Neural cell (in vitro differentiated cells): ENCODE results near the gene SULF2. TPM values are rescaled to one million over a fixed set of nuclear protein-coding genes. Genes with fewer than 3 reads are reported as not detected.

ENCODE experiments used
- H2AFZ ChIP-seq: fragments of 200-600, 300-800 bp; sonication (generic), shearing (Covaris generic); 2 replicates; pipeline ENCODE4 v1.6.0; 2014; ENCODE audit warnings: low read depth, mild to moderate bottlenecking, antibody characterized with exemption, low read length, moderate library complexity
- H3F3A ChIP-seq: fragments of 200-600 bp; shearing (Covaris generic); 2 replicates; pipeline ENCODE4 v1.6.1; 2016; ENCODE audit warnings: mild to moderate bottlenecking, moderate library complexity, mixed read lengths, antibody characterized with exemption, low read length; ENCODE audit not compliant: insufficient read depth, poor library complexity, severe bottlenecking
- H3K27ac ChIP-seq: fragments of 200-600, 300-800 bp; sonication (generic), shearing (Covaris generic); 2 replicates; pipeline ENCODE4 v1.5.1; 2014; ENCODE audit warnings: mild to moderate bottlenecking, low read length, moderate library complexity
- H3K27me3 ChIP-seq: fragments of 300-800, 200-600 bp; sonication (generic), shearing (Covaris generic); 2 replicates; pipeline ENCODE4 v1.6.0; 2014; ENCODE audit warnings: mild to moderate bottlenecking, low read depth, low read length, moderate library complexity; ENCODE audit not compliant: insufficient read depth
- H3K36me3 ChIP-seq: fragments of 300-800, 200-600 bp; sonication (generic), shearing (Covaris generic); 2 replicates; pipeline ENCODE4 v1.5.1; 2014; ENCODE audit warnings: mild to moderate bottlenecking, antibody characterized with exemption, low read length, moderate library complexity; ENCODE audit not compliant: insufficient read depth
- H3K4me2 ChIP-seq: fragments of 300-800, 200-600 bp; sonication (generic), shearing (Covaris generic); 2 replicates; pipeline ENCODE4 v1.6.0; 2014; ENCODE audit warnings: mild to moderate bottlenecking, low read length
- H3K4me3 ChIP-seq: fragments of 300-800, 200-600 bp; sonication (generic), shearing (Covaris generic); 2 replicates; pipeline ENCODE4 v1.5.1; 2014; ENCODE audit warnings: mild to moderate bottlenecking, low read length, moderate library complexity
- H3K79me2 ChIP-seq: fragments of 200-600 bp; shearing (Covaris generic); replicated peaks from 2 replicates; pipeline ENCODE4 v1.6.0; 2014; ENCODE audit warnings: mild to moderate bottlenecking, low read length, moderate library complexity; ENCODE audit not compliant: insufficient read depth
- H3K9ac ChIP-seq: fragments of 300-800, 200-600 bp; sonication (generic), shearing (Covaris generic); 2 replicates; pipeline ENCODE4 v1.6.1; 2016; ENCODE audit warnings: mild to moderate bottlenecking, low read length, mixed read lengths
- H3K9me2 ChIP-seq: fragments of 200-600 bp; shearing (Covaris generic); 2 replicates; pipeline ENCODE4 v1.6.1; 2016; ENCODE audit warnings: mild to moderate bottlenecking, low read length, mixed read lengths; ENCODE audit not compliant: insufficient read depth
- H3K9me3 ChIP-seq: fragments of 200-600, 300-800 bp; sonication (generic), shearing (Covaris generic); 2 replicates; pipeline ENCODE4 v1.6.1; 2016; ENCODE audit warnings: mild to moderate bottlenecking, mixed run types, low read length, moderate library complexity, mixed read lengths
- H4K20me1 ChIP-seq: fragments of 200-600 bp; shearing (Covaris generic); 2 replicates; pipeline ENCODE4 v1.6.1; 2016; ENCODE audit warnings: mild to moderate bottlenecking, mixed run types; ENCODE audit not compliant: insufficient read depth
- EP300 ChIP-seq: fragments of 450-650 bp; conservative IDR thresholded peaks from 2 replicates; pipeline ENCODE4 v1.6.1; 2014; ENCODE audit warnings: antibody characterized with exemption, mild to moderate bottlenecking, moderate library complexity; ENCODE audit not compliant: poor library complexity, severe bottlenecking
- EZH2 ChIP-seq: fragments of 200-600, 300-800 bp; shearing (Covaris generic), sonication (generic); IDR thresholded peaks from 2 replicates; pipeline ENCODE4 v1.6.1; 2014; ENCODE audit warnings: antibody characterized with exemption, low read length, borderline replicate concordance, mild to moderate bottlenecking; ENCODE audit not compliant: insufficient read depth, poor library complexity, severe bottlenecking
- MXI1 ChIP-seq: fragments of 450-650 bp; conservative IDR thresholded peaks from 2 replicates; pipeline ENCODE4 v1.6.1; 2014; ENCODE audit warnings: antibody characterized with exemption, mild to moderate bottlenecking; ENCODE audit not compliant: poor library complexity, severe bottlenecking
- POLR2AphosphoS5 ChIP-seq: IDR thresholded peaks from 2 replicates; pipeline ENCODE4 v1.6.1; 2012
- RAD21 ChIP-seq: fragments of 450-650 bp; conservative IDR thresholded peaks from 2 replicates; pipeline ENCODE4 v1.6.1; 2014; ENCODE audit warnings: antibody characterized with exemption, mild to moderate bottlenecking, moderate library complexity
- REST ChIP-seq: IDR thresholded peaks from 2 replicates; pipeline ENCODE4 v1.6.1; 2012; ENCODE audit warnings: borderline replicate concordance
- SMC3 ChIP-seq: fragments of 450-650 bp; conservative IDR thresholded peaks from 2 replicates; pipeline ENCODE4 v1.6.1; 2014; ENCODE audit warnings: antibody characterized with exemption, mild to moderate bottlenecking, moderate library complexity; ENCODE audit not compliant: poor library complexity
- TAF1 ChIP-seq: IDR thresholded peaks from 2 replicates; pipeline ENCODE4 v1.6.1; 2012; ENCODE audit warnings: low read depth
- polyA plus RNA-seq: library from polyadenylated mRNA; depleted of rRNA; stranded (reverse); fragments of >200 nt; gene quantifications from 2 replicates; pipeline ENCODE4 v1.2.3, GENCODE V29; 2014
- TF ChIP-seq, protein P1 (sequence below): fragments of 450-650 bp; IDR thresholded peaks from 2 replicates; pipeline ENCODE4 v1.5.1; 2014; ENCODE audit warnings: antibody characterized with exemption, mild to moderate bottlenecking, moderate library complexity; ENCODE audit not compliant: poor library complexity, severe bottlenecking

Gene SULF2
- polyA plus RNA-seq, 1 donor from 2014 or later = 30.0 TPM

- no peak for TF ChIP-seq MXI1
- H3K79me2 ChIP-seq = no peaks in the 10 kb centered on the region
- no peaks in the 10 kb centered on the region for H3K27me3 ChIP-seq
- no peaks in the 10 kb centered on the region for H3F3A ChIP-seq
- no peak overlapping the region for H3K4me2 ChIP-seq
- H3K27ac ChIP-seq = no peak overlapping the region
- H3K9me2 ChIP-seq = no peaks in the 10 kb centered on the region
- H3K9ac ChIP-seq = no peak overlapping the region
- no peak overlapping the region for H2AFZ ChIP-seq
- H4K20me1 ChIP-seq = no peaks in the 10 kb centered on the region
- H3K4me3 ChIP-seq = no peak overlapping the region
- no peaks in the 10 kb centered on the region for H3K9me3 ChIP-seq
- no peaks in the 10 kb centered on the region for H3K36me3 ChIP-seq
These were observed 157.7 kb downstream of the SULF2 start for GRCh38 chr20:47627540-47627939.

DNA sequence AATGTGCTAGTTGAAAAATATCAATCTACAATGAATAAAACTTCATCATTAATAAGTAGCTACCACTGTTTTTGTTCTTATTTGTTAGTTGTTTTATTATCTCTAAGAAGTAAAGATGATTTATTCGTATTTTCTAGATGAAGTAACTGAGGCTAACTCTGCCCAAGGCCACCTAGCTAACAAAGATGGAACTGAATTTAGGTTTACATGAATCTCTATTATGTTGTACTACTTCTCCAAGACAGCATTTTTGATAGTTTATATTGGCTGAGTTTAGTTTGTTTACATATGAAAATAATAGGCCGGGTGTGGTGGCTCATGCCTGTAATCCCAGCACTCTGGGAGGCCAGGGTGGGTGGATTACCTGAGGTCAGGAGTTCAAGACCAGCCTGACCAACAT is 162.1 kb downstream of the SULF2 start:
- H3K9me2 ChIP-seq = no peaks in the 10 kb centered on the region
- H3K9me3 ChIP-seq = no peaks in the 10 kb centered on the region
- H3K4me2 ChIP-seq = no peak overlapping the region
- TF ChIP-seq REST (no peak), EP300 (no peak), SMC3 (no peak), RAD21 (no peak), POLR2AphosphoS5 (no peak), EZH2 (no peak), TAF1 (no peak), MXI1 (no peak)
- TF ChIP-seq, protein P1, sequence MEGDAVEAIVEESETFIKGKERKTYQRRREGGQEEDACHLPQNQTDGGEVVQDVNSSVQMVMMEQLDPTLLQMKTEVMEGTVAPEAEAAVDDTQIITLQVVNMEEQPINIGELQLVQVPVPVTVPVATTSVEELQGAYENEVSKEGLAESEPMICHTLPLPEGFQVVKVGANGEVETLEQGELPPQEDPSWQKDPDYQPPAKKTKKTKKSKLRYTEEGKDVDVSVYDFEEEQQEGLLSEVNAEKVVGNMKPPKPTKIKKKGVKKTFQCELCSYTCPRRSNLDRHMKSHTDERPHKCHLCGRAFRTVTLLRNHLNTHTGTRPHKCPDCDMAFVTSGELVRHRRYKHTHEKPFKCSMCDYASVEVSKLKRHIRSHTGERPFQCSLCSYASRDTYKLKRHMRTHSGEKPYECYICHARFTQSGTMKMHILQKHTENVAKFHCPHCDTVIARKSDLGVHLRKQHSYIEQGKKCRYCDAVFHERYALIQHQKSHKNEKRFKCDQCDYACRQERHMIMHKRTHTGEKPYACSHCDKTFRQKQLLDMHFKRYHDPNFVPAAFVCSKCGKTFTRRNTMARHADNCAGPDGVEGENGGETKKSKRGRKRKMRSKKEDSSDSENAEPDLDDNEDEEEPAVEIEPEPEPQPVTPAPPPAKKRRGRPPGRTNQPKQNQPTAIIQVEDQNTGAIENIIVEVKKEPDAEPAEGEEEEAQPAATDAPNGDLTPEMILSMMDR = no peak
- no peak overlapping the region for H2AFZ ChIP-seq
- H3K27me3 ChIP-seq = no peaks in the 10 kb centered on the region
- H4K20me1 ChIP-seq = no peaks in the 10 kb centered on the region
- H3F3A ChIP-seq = no peaks in the 10 kb centered on the region
- H3K36me3 ChIP-seq = no peaks in the 10 kb centered on the region
- no peaks in the 10 kb centered on the region for H3K79me2 ChIP-seq
- no peak overlapping the region for H3K27ac ChIP-seq
- no peak overlapping the region for H3K4me3 ChIP-seq
- no peak overlapping the region for H3K9ac ChIP-seq

DNA sequence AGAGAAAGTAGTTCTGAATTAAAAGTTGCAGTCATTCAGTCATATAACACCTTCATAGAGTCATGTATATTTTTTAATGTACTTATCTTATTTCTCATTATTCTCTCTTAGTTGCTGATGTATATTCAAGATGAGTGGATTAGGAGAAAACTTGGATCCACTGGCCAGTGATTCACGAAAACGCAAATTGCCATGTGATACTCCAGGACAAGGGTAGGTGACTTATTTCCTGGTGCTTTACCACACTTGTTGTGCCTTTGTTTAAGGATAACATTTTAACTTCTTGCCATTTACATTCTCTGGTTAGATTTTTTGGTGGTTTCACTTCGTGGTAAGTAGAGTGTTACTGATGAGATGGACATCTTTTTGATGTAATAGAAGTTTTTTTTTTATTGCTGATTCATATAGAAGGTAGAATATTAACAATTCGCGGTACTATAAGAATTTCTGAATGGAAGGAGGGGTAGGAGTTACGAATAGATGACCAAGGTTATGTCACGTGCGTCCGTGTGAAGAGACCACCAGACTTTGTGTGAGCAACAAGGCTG is 163.1 kb downstream of the SULF2 start:
- Histone ChIP-seq H3K9ac (no peak overlapping the region), H3K27ac (no peak overlapping the region), H4K20me1 (no peaks in the 10 kb centered on the region)

More for the DNA sequence above, 163.1 kb downstream of the SULF2 start:
- Histone ChIP-seq H3K4me2 (no peak overlapping the region), H3K36me3 (no peaks in the 10 kb centered on the region), H2AFZ (no peak overlapping the region), H3K79me2 (no peaks in the 10 kb centered on the region), H3F3A (no peaks in the 10 kb centered on the region), H3K4me3 (no peak overlapping the region), H3K27me3 (no peaks in the 10 kb centered on the region), H3K9me2 (no peaks in the 10 kb centered on the region), H3K9me3 (no peaks in the 10 kb centered on the region)
- no peak for TF ChIP-seq POLR2AphosphoS5
- no peak for TF ChIP-seq TAF1
- TF ChIP-seq RAD21 = no peak
- TF ChIP-seq, protein P1 = no peak
- TF ChIP-seq EZH2 = no peak
- TF ChIP-seq MXI1 = no peak
- no peak for TF ChIP-seq EP300
- TF ChIP-seq SMC3 = no peak
- TF ChIP-seq REST = no peak
